Ishikawa (cell line): ENCODE measurements around the gene SLC23A2.

ENCODE experiments used
- CEBPB ChIP-seq: IDR thresholded peaks from 2 replicates; pipeline ENCODE4 v1.6.1; 2012
- CREB1 ChIP-seq: IDR thresholded peaks from 2 replicates; pipeline ENCODE4 v1.6.1; 2012; ENCODE audit warnings: low read depth
- EGR1 ChIP-seq: IDR thresholded peaks from 2 replicates; pipeline ENCODE4 v1.6.1; 2012
- EP300 ChIP-seq: IDR thresholded peaks from 2 replicates; pipeline ENCODE4 v1.6.1; 2012; ENCODE audit warnings: borderline replicate concordance
- FOXM1 ChIP-seq: IDR thresholded peaks from 2 replicates; pipeline ENCODE4 v1.6.1; 2012; ENCODE audit warnings: low read depth, borderline replicate concordance
- MAX ChIP-seq: IDR thresholded peaks from 2 replicates; pipeline ENCODE4 v1.6.1; 2012
- NFIC ChIP-seq: IDR thresholded peaks from 2 replicates; pipeline ENCODE4 v1.6.1; 2012
- RAD21 ChIP-seq: IDR thresholded peaks from 2 replicates; pipeline ENCODE4 v1.6.1; 2012; ENCODE audit warnings: low read depth
- REST ChIP-seq: IDR thresholded peaks from 2 replicates; pipeline ENCODE4 v1.6.1; 2012; ENCODE audit warnings: low read depth, mild to moderate bottlenecking
- TAF1 ChIP-seq: IDR thresholded peaks from 2 replicates; pipeline ENCODE4 v1.6.1; 2012; ENCODE audit warnings: low read depth, mild to moderate bottlenecking
- TCF12 ChIP-seq: IDR thresholded peaks from 2 replicates; pipeline ENCODE4 v1.6.1; 2012; ENCODE audit warnings: low read depth
- TEAD4 ChIP-seq: IDR thresholded peaks from 2 replicates; pipeline ENCODE4 v1.6.1; 2012
- USF1 ChIP-seq: IDR thresholded peaks from 2 replicates; pipeline ENCODE4 v1.6.1; 2012
- YY1 ChIP-seq: IDR thresholded peaks from 2 replicates; pipeline ENCODE4 v1.6.1; 2012; ENCODE audit warnings: low read depth
- ZBTB7A ChIP-seq: IDR thresholded peaks from 2 replicates; pipeline ENCODE4 v1.6.1; 2012; ENCODE audit warnings: low read depth

The SLC23A2 gene

GRCh38 chr20:4978050-4978918 lies 23.0 kb downstream of the SLC23A2 start:
- TF ChIP-seq MAX (no peak), TEAD4 (no peak), ZBTB7A (no peak), TAF1 (no peak), CEBPB (no peak), RAD21 (no peak), REST (no peak), NFIC (no peak), TCF12 (no peak), USF1 (no peak)

GRCh38 chr20:4973330-4974097 lies 27.8 kb downstream of the SLC23A2 start:
- no peak for TF ChIP-seq EGR1
- TF ChIP-seq EP300: no peak
- TF ChIP-seq REST: no peak
- TF ChIP-seq RAD21: no peak
- TF ChIP-seq FOXM1: no peak
- TF ChIP-seq CREB1: no peak
- no peak for TF ChIP-seq TAF1
- no peak for TF ChIP-seq CEBPB
- no peak for TF ChIP-seq ZBTB7A
- TF ChIP-seq MAX: no peak
- no peak for TF ChIP-seq TEAD4
- TF ChIP-seq USF1: no peak
- TF ChIP-seq YY1: no peak
- TF ChIP-seq NFIC: no peak
- no peak for TF ChIP-seq TCF12

GRCh38 chr20:4972506-4973251 lies 28.6 kb downstream of the SLC23A2 start:
- TF ChIP-seq TEAD4 (no peak), REST (no peak), RAD21 (no peak), CEBPB (no peak), USF1 (no peak), FOXM1 (no peak), NFIC (no peak), EP300 (no peak), EGR1 (no peak), TCF12 (no peak), TAF1 (no peak), YY1 (no peak), CREB1 (no peak), MAX (no peak), ZBTB7A (no peak)
